ENCODE measurements around the gene CDK6. TPM values are rescaled to one million over a fixed set of nuclear protein-coding genes. Genes with fewer than 3 reads are reported as not detected.

The CDK6 gene
- total and polyA plus RNA-seq, 8 donors = 2.6 to 86.3 (median 15.5) TPM

GRCh38 chr7:92722541-92722940, 113.8 kb downstream of the CDK6 start:
- H3K9me3 ChIP-seq = no peaks in the 10 kb centered on the region
- no peaks in the 10 kb centered on the region for H3K27me3 ChIP-seq
- H3K4me3 ChIP-seq = no peak overlapping the region
- H3K27ac ChIP-seq = peak overlapping the region in 2 of 5 donors; percentile 26 to 57
- TF ChIP-seq POLR2A (IDR thresholded peaks at IDR 0.05) (no peak), CTCF (IDR thresholded peaks at IDR 0.05) (no peak), EP300 (IDR thresholded peaks at IDR 0.05) (no peak)
- peaks cover 0 to 20% (median 15%) of the 10 kb centered on the region in 4 donors for H3K36me3 ChIP-seq
- 58 to 87% (median 70%) methylated on average over 1 of the region's 1 CpG for WGBS, 5 donors
- intact Hi-C loops (cut with DNase I; ENCODE audit: low total_unique reads) = no loop called here
- no peak for DNase-seq
- peaks cover 2 to 29% (median 8%) of the 10 kb centered on the region in 4 donors for H3K4me1 ChIP-seq

GRCh38 chr7:92720604-92721350, 115.6 kb downstream of the CDK6 start:
- H3K27ac ChIP-seq = peak overlapping the region in 1 of 5 donors; percentile 94
- intact Hi-C loops (cut with DNase I; ENCODE audit: low total_unique reads) = no loop called here
- no peak for TF ChIP-seq CTCF (IDR thresholded peaks at IDR 0.05)
- no peak for TF ChIP-seq POLR2AphosphoS5 (IDR thresholded peaks at IDR 0.05)
- no peak for TF ChIP-seq EP300 (IDR thresholded peaks at IDR 0.05)
- no peak for TF ChIP-seq POLR2A (IDR thresholded peaks at IDR 0.05)

GRCh38 chr7:92717993-92718716, 118.2 kb downstream of the CDK6 start:
- intact Hi-C loops (cut with DNase I; ENCODE audit: low total_unique reads) = no loop called here
- TF ChIP-seq POLR2A (IDR thresholded peaks at IDR 0.05) = no peak
- TF ChIP-seq POLR2AphosphoS5 (IDR thresholded peaks at IDR 0.05) = peak; percentile 50 to 71 (median 67)
- no peaks in the 10 kb centered on the region for H3K9me3 ChIP-seq
- peaks cover 4 to 63% (median 17%) of the 10 kb centered on the region in 4 donors for H3K4me1 ChIP-seq
- peak; percentile 65 to 84 for DNase-seq
- peak overlapping the region; percentile 36 to 46 (median 40) for H3K4me3 ChIP-seq
- 41 to 61% (median 47%) methylated on average over 18 of the region's 18 CpGs for WGBS, 5 donors
- no peaks in the 10 kb centered on the region for H3K36me3 ChIP-seq
- H3K27ac ChIP-seq = peak overlapping the region; percentile 71 to 94 (median 86)
- no peaks in the 10 kb centered on the region for H3K27me3 ChIP-seq

More at GRCh38 chr7:92720604-92721350, 115.6 kb downstream of the CDK6 start:
- no peaks in the 10 kb centered on the region for H3K27me3 ChIP-seq
- no peaks in the 10 kb centered on the region for H3K9me3 ChIP-seq
- WGBS, 5 donors = 85 to 93% (median 91%) methylated on average over 4 of the region's 4 CpGs
- DNase-seq = no peak
- H3K4me1 ChIP-seq = peaks cover 4 to 45% (median 9%) of the 10 kb centered on the region in 4 donors
- no peak overlapping the region for H3K4me3 ChIP-seq
- peaks cover 0 to 20% (median 15%) of the 10 kb centered on the region in 4 donors for H3K36me3 ChIP-seq

GRCh38 chr7:92717623-92717992, 118.8 kb downstream of the CDK6 start:
- Histone ChIP-seq H3K4me3 (peak overlapping the region; percentile 36 to 46 (median 40)), H3K4me1 (peaks cover 4 to 57% (median 17%) of the 10 kb centered on the region in 4 donors), H3K27ac (peak overlapping the region; percentile 71 to 94 (median 86)), H3K36me3 (no peaks in the 10 kb centered on the region), H3K9me3 (no peaks in the 10 kb centered on the region), H3K27me3 (no peaks in the 10 kb centered on the region)
- intact Hi-C loops (cut with DNase I; ENCODE audit: low total_unique reads) = no loop called here
- whole genome bisulfite sequencing, 5 donors = 41 to 58% (median 53%) methylated on average over 7 of the region's 7 CpGs
- TF ChIP-seq CTCF (IDR thresholded peaks at IDR 0.05) = no peak
- no peak for TF ChIP-seq POLR2AphosphoS5 (IDR thresholded peaks at IDR 0.05)
- TF ChIP-seq POLR2A (IDR thresholded peaks at IDR 0.05) = no peak
- TF ChIP-seq EP300 (IDR thresholded peaks at IDR 0.05) = no peak
- DNase-seq = no peak

Measured in stomach (tissue), 9 donors.